Stimulated activated CD4-positive, alpha-beta T cell treated with anti-CD3 and anti-CD28 coated beads, Interleukin-15, amount 100 ng/mL, for 1 hour (primary cell): ENCODE measurements around the gene APPL2.
"Not testable (repeated sequence)": the region's sequence is repeated elsewhere in the genome, so short reads cannot be mapped to it uniquely, and the experiment has no call there.

ENCODE experiments used
- DNase-seq, 2 donors: peaks; one replicate each; pipeline ENCODE4 v3.0.0-alpha.2; 2020; ENCODE audit warnings: low read depth in 1 of 2, low spot score in 1 of 2

The APPL2 gene

DNA sequence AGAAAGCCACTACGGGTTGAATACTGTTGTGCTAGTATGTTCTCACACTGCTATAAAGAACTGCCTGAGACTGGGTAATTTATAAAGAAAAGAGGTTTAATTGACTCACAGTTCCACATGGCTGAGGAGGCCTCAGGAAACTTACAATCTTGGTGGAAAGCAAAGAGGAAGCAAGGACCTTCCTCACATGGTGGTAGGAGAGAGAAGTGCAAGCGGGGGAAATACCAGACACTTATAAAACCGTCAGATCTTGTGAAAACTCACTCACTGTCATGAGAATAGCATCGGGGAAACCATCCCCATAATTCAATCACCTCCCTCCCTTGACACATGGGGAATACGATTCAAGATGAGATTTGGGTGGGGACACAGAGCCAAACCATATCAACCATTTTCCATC is 20.5 kb upstream of the APPL2 start:
- DNase-seq: not testable (repeated sequence)

DNA sequence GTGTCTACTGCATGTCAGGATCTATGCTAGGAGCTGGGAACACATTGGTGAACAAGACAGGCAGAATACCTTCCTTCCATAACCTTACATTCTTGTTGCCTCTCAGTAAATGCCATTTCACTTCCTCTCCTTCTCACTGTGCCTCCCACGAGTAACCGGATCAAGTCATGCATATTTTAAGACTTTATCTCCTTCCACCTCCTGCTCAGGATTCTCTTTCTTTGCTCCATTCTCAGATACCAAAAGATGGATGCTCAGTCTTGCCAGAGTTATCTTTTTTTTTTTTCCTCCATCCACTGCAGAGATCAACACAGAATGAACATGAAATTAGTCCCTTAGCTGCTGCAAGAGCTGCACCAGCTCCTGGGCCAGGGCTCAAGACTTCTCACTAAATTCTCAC is 20.0 kb upstream of the APPL2 start:
- no peak for DNase-seq

DNA sequence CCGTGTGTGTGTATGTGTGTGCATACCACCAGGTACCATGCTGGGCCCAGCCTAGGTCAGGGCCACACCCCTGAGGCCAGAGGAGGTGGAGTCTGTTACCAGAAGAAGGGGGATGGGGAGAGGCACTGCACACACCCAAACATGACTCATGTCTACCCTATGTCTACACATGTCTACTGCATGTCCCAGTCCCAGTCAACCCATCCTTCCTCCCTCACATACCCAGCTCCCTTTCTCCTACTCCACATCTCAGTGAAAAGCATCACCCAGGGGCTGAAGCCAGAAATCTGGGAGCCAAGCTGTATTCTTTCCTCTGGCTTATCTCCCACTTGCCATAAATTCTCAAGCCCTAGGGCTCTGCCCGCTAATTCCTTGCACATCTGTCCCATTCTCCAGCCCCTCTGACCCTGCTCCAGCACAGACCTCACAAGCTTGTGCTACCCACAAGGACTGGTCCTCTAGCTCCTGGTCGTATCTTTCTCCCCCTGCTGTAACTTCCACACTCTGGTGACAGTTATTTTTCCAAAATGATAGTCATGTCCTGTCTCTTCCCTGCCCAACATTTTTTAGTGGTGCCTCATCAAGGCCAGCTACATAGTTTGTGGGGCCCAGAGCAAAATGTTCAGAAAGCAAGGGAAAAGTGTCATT is 18.0 kb upstream of the APPL2 start:
- DNase-seq: no peak

DNA sequence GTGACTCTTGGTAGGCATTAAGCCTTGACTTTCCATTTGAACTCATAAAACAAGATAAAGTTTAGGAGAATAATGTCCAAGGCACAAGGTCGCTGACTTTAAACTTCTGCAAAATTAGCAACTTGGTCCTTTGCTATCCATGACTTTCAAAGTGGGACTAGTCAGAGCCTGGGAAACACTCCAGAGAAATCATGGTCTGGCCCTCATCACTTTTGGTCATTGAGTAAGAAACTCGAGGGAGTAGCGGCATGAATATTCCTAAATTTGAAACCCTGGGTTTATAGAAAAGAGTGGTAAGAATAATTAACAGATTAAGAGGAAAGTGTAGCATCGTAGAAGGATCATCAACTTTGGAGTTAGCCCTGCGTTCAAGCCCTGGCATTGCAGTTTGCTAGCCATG is 16.9 kb upstream of the APPL2 start:
- DNase-seq: no peak

DNA sequence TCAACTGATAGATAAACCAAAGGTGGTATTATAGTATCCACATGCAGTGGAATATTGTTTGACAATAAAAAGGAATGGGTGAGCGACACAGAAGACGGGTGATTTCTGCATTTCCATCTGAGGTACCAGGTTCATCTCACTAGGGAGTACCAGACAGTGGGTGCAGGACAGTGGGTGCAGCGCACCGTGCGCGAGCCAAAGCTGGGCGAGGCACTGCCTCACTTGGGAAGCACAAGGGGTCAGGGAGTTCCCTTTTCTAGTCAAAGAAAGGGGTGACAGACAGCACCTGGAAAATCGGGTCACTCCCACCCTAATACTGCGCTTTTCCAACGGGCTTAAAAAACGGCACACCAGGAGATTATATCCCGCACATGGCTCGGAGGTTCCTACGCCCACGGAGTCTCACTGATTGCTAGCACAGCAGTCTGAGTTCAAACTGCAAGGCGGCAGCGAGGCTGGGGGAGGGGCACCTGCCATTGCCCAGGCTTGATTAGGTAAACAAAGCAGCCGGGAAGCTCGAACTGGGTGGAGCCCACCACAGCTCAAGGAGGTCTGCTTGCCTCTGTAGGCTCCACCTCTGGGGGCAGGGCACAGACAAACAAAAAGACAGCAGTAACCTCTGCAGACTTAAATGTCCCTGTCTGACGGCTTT is 9.9 kb upstream of the APPL2 start:
- DNase-seq: not testable (repeated sequence)

DNA sequence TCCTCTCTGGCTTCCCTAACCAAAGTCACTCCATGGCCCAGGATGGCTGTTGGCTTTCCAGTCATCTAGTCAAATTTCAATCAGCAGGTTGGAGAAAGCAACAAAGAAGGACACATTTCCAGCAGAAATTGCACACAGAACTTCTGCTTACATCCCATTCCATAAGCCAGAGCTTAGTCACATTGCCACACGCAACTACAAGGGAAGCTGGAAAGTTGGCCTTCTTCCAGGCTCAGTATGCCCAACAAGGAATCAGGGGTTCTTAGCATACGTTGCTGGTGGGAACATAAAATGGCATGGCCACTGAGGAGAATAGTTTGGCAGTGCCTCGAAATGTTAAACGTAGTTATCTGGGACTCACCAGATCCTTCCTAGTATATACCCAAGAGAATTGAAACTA is 9.3 kb upstream of the APPL2 start:
- DNase-seq: no peak

DNA sequence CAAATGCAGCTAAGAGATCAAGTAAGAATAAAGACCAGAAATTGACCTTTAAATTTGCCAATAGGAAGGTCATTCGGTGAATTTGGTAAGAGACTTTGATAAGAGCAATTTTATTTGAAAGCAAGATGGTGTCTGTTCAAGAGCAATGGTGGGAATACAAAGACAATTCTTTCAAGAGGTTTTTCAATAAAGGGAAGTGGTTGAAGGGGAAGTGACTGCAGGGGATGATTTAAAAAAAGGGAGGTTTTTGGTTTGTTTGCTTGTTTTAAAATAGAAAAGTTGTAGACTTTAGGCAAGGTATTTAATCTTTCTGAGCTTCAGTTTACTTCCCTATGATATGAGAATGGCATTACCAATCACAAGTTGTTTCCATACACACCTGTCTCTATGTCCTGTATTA is 4.3 kb upstream of the APPL2 start:
- no peak for DNase-seq

DNA sequence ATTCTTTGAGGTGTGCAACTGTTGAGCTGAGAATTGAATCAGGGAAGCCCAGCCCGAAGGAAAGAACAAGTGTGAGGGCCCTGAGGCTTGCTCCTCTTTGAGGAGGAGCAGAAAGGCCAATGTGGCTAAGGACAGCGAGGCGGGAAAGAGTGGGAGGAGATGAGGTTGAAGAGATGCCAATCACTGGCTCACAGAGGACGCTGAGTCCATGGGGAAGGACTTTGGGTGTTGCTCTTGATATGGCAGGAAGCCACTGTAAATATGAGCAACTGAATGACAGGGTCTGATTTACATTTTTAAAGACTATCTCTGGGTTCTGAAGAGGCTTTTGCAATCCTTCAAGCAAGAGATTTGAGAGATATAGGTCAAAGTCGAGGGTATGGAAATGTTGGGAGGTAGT is 3.3 kb upstream of the APPL2 start:
- no peak for DNase-seq

DNA sequence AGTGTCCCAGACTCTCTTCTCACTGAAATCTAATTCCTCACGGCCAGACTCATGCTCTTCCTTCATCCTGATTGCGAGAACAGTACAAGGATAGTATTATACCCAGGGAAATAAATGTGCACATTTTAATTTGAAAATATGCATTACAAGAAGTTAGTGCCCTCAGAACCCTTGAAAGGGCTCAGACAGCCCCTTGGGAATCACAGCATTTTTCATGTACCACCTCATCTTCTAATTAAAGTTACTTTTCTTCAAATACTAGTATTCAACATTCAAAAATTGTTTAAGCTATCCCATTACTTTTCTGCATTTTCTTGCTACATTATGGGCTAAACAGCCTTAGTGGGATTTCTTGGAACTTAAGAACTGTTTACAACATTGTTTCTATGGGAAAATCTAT is 1.7 kb upstream of the APPL2 start:
- DNase-seq: no peak

DNA sequence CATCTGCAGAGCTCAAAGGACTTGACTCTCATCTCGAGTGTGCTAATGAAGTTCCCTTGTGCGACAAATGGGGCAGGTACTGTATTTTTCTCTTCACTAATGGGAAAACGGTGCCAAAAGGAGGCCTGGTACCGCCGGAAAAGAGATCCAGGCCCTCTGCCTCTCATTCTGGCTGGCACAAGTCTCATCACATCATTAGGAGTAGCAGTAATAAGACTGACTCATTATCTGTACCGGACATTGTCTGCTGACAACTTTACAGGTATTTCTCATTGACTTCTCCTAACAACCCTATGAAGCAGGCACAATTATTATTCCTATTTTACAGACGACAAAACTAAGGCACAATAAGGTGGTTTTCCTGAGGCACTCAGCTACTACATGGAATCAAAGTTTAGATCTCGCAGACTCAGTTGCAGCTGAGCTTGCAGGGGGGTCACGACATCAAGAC is 668 bp downstream of the APPL2 start:
- no peak for DNase-seq

DNA sequence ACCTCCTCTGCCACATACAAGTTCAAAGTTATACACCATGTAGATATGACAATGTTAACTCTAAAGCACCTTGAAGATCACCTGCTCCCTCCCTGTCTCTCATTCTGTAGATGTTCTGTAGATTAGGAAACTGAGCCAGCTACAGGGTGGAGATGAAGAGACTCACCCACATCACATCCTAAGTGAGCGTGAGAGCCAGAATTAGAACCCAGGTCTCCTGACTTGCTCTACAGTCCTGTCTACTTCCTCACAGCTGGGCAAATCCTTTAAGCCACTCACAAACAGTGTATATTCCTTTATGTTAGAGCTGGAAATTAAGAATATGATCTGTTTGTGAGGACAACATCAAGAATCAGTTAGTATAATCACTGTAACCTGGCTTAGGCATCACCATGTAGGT is 1.8 kb downstream of the APPL2 start:
- no peak for DNase-seq

DNA sequence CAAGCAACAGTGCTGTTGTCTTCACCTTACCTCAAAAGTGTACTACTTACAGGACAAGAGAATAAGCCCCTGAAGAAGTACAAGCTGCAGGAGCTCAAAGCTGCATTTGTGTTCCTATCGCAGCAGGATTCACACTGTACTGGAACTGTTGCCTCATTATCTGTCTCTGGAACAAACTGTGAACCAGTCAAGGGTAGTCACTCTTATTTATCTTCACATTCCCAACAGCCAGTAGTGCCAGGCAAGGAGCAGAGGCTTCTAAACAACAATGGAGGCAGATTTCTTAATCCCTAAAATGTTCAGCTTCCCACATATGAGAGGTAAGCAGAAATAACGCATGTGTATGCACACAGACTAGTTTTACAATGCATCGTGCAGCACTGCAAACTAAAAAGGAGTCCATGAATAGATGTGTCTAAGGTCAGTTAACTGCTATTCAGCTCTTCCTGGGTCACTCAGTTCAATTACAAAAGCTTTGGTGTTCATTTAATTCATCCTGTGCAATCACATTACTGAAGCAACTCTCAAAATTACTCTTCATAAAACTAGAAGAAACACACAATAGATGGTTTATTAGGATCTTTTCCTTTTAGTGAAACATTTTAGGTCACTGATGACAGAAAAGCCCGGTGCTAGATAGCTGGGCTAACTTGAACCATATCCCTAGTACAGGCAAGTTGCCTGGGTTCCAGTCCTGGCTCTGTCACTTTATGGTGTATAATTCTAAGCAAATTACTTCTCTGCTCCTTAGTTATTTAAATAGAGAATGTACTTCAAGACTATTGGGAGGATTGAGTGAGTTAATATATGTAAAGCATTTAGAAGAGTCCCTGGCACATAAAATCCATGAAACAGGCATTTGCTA is 2.7 kb downstream of the APPL2 start:
- DNase-seq: no peak

DNA sequence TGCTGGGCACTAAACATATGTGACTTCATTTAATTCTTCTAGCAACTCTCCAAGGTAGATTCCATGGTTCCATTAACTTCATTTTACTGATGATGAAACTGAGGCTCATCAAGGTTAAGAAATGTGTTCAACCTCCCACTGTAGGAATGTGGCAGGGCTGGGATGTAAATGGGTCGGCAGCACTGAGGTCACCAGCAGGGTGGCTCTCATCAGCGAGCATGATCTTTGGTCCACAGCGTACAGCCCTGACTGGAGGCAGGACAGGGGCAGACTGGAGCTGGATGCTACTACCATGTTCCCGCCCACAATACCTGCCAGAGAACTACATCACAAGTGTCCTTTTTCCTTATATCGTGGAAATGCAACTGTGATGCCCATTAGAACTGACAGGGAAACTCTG is 4.6 kb downstream of the APPL2 start:
- no peak for DNase-seq

DNA sequence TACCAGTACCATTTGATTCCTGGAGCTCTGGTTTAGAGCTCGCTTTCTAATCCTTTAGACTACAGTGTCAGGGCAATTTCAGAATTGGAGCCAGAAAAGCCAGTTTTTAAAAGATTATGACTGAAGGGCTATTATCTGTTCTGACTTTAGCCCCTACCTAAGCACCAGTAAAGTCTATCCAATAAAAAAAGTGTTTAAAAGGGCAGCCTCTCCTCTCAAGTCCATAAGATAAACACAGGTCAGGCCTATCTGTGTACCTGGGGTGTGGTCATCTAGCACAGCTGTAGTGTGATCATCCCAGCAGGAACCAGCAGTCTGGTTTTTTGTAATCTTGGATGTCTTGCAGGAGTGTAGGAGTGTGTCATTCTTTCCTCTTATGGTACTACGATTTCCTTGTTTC is 6.6 kb downstream of the APPL2 start:
- DNase-seq: no peak

DNA sequence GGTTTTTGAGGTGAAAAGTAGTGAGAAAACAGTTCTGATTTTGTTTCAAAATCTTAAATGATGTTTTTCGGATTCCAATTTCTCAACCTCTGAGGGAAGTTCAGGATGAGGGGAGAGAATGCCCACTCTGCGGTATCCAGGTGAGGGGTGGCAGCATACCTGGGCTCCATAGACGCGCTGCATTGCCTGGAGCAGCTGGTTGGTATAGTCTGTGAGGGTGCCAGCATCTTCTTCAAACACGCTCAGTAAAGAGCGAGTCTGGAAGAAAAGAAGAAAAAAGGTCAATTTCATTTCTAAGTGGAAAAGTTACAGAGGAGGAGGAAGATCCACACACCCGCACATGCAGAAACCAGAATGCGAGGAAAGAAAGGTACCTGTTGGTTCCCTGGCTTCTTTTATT is 7.0 kb downstream of the APPL2 start:
- no peak for DNase-seq

DNA sequence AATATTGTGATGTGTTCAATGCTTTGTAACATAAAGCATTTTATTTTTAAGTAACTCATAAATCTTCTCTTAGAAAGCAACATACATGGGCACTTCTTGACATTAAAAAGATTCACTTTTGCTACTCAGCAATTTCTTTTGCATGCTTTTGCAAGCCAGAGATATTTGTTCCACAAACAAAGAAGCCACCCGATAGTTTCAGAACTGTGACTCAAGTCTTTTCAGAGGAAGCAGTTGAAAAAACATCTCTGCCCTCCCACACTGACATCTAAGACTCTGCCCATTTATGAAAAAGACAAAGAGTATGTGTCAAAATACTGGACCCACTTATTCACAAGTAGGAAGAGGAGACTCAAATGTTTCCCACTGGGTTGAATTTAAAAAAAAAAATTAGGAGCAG is 7.5 kb downstream of the APPL2 start:
- DNase-seq: no peak

DNA sequence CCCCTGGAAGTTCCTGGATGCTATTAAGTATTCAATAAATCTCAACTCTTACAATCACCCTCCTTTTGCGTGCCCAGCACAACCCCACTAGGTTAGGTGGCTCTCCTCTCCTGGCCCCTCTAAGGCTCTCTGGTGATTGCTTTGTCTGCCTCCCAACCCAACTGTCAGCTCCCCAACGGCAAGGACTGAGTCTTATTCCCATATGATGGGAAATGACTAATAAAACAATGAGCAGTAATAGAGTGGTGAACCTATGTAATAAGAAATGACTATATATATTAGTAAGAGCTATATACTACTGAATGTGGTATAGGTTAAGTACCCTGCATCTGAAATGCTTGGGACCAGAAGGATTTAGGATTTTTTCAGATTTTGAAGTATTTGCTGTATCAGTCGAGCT is 8.1 kb downstream of the APPL2 start:
- DNase-seq: no peak

DNA sequence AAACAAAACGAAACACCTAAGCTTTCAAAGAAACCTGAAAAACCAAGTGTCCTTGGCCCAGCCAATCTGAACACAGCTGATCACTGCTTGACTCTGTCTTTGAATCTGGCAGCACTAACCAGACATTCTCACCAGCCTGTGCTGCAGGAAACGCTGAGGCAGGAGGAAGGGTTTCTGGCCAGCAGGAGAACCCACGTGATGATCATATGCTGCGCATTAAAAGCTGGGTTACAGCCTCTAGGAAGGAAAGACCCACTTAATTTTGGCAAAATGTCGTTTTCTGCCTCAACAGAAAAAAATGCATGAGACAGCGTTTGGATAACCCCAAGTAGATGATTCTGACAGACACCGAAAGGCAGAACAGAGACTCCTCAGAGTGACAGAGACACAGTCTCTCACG is 9.8 kb downstream of the APPL2 start:
- DNase-seq: no peak

DNA sequence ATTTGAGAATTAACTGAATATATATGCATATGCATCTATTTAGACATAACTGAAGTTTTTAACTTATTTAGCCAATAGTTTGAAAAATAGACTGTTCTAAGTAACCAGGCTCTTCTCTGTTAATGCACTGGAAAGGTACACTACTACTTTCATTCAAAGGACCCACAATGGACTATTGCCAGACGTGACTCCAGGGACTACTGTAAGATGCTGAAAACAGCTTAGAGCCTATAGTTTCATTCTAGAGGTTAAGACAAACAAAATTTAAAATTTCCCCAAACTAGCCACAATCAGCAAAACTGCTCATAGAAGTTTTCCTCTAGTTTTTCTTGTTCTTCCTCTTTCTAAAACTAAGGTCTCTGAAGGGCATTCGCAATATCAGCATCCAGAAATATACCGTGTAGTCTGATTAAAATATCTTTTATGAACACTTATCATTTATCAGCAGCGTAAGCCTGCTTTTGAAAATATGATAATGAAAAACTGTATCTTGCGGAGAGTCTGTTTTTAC is 10.4 kb downstream of the APPL2 start:
- DNase-seq: no peak

DNA sequence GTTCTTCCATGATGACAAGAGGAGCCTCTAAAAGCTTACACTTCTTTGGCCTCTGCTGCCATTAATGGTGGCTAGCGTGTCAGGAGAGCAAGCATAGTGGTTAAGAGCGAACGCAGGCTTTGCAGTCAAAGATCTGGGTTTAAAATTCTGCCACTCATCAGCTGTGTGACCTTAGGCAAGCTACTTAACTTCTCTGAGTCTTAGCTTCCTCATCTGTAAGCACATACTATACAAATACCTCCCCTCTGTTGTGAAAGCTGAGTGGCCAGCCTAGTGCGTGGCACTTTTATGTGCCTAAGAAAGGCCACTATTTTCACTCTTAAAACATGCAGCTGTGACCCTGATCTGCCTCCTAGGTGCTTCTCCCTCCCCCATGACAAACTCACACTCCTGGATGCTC is 11.6 kb downstream of the APPL2 start:
- DNase-seq: no peak

DNA sequence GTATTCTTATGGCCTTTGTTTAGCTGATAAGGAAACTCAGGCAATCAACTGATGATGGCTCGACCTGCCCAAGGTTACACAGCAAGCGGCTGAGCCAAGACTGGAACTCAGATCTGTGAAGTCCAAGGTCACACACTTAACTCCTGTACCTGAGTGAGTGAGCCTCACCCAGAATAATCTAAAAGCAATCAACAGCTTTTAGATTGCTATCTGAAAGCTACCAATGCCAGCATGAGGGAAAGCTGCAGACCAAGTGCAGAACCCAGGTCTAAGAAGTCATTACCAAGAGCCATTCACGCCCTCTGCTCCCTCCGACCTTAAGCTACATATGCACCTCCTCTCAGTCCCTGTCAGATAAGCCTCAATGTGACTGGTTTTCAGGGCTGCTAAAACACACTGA is 12.1 kb downstream of the APPL2 start:
- no peak for DNase-seq

DNA sequence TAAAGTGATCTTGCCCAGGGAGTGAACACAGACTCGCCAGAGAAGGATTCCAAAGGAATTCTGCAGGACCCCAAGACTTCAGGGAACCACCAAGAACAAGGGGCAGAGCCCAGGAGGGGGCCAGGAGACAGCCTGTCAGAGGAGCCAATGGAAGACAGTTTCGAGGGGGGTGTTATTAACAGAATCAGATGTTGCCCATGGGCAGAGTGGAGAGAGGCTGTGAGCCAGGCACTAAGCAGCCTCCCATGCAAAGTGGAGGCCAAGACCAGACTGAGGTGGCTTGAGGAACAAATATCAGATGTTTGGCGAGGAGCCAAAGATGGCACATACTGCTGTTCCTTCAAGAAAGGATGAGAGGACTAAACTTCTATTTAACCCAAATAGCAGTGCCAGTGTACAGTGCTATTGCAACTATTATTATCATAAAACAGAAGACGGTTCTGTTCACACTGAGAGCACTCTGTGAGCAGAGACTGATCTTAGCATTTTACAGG is 12.6 kb downstream of the APPL2 start:
- DNase-seq: no peak
